Upper lobe of right lung (tissue), 1 donor: ENCODE measurements around the gene SFMBT2. TPM values are rescaled to one million over a fixed set of nuclear protein-coding genes. Genes with fewer than 3 reads are reported as not detected.
"Not testable (repeated sequence)": the region's sequence is repeated elsewhere in the genome, so short reads cannot be mapped to it uniquely, and the experiment has no call there.

Experiments used
- ATAC-seq: fragments of 200-7000 bp; cut with Tn5 transposase; one replicate; pipeline ENCODE4 v1.9.1; 2020; ENCODE audit warnings: mild to moderate bottlenecking, moderate library complexity
- DNase-seq: peaks from one replicate; pipeline ENCODE4 v3.0.0-alpha.2; 2020
- H3K27ac ChIP-seq: fragments of 200-600 bp; one replicate; pipeline ENCODE4 v1.8.0; 2022
- H3K27me3 ChIP-seq: fragments of 200-600 bp; one replicate; pipeline ENCODE4 v1.8.0; 2022; ENCODE audit warnings: mild to moderate bottlenecking
- H3K36me3 ChIP-seq: fragments of 200-600 bp; one replicate; pipeline ENCODE4 v1.8.0; 2022
- H3K4me1 ChIP-seq: fragments of 200-600 bp; one replicate; pipeline ENCODE4 v1.8.0; 2022
- H3K4me3 ChIP-seq: fragments of 200-600 bp; one replicate; pipeline ENCODE4 v1.8.0; 2022; ENCODE audit warnings: mild to moderate bottlenecking
- H3K9me3 ChIP-seq: fragments of 200-600 bp; one replicate; pipeline ENCODE4 v1.8.0; 2022
- CTCF ChIP-seq: fragments of 200-600 bp; IDR thresholded peaks from one replicate; pipeline ENCODE4 v1.8.0; 2022; ENCODE audit warnings: antibody characterized with exemption
- intact Hi-C: fragments of 100-400 bp; cut with DNase I; formaldehyde crosslinking; loops from one replicate; pipeline ENCODE4 v1.11.0; 2022
- total RNA-seq: library from RNA; stranded (reverse); fragmentation: NEBNext Ultra II Directional; extraction: Animal tissue kit (Norgen Biotek cat#: 25700); gene quantifications from one replicate; pipeline ENCODE4 v1.2.1, GENCODE V29; 2021
- donor health status: DM: no; HTN: yes; CAD: no; lungs with severe emphysema.

SFMBT2 gene
- total RNA-seq, 1 donor from 2014 or later, result 16.1 TPM

GRCh38 chr10:7189909-7190308 is 220.9 kb downstream of the SFMBT2 start:
- no peak overlapping the region for H3K27ac ChIP-seq
- intact Hi-C loops, result no loop called here
- TF ChIP-seq CTCF, result no peak
- no peaks in the 10 kb centered on the region for H3K36me3 ChIP-seq
- ATAC-seq (no peak), DNase-seq (no peak)
- H3K9me3 ChIP-seq, result no peaks in the 10 kb centered on the region
- H3K4me3 ChIP-seq, result no peak overlapping the region
- H3K4me1 ChIP-seq, result no peaks in the 10 kb centered on the region
- no peaks in the 10 kb centered on the region for H3K27me3 ChIP-seq

GRCh38 chr10:7188456-7189050 is 222.3 kb downstream of the SFMBT2 start:
- DNase-seq (no peak), ATAC-seq (no peak)
- intact Hi-C loops, result no loop called here
- Histone ChIP-seq H3K4me1 (no peaks in the 10 kb centered on the region), H3K36me3 (no peaks in the 10 kb centered on the region), H3K9me3 (no peaks in the 10 kb centered on the region), H3K27me3 (no peaks in the 10 kb centered on the region), H3K4me3 (no peak overlapping the region), H3K27ac (no peak overlapping the region)
- no peak for TF ChIP-seq CTCF

- DNase-seq (no peak), ATAC-seq (peak; percentile 18)
Observed at GRCh38 chr10:7186387-7187018, 224.3 kb downstream of the SFMBT2 start.

GRCh38 chr10:7185367-7185690 is 225.5 kb downstream of the SFMBT2 start:
- no peaks in the 10 kb centered on the region for H3K27me3 ChIP-seq
- H3K27ac ChIP-seq, result peak overlapping the region; percentile 31
- no peaks in the 10 kb centered on the region for H3K9me3 ChIP-seq

More at GRCh38 chr10:7186387-7187018, 224.3 kb downstream of the SFMBT2 start:
- no peak overlapping the region for H3K27ac ChIP-seq
- no peaks in the 10 kb centered on the region for H3K36me3 ChIP-seq
- H3K9me3 ChIP-seq, result no peaks in the 10 kb centered on the region
- H3K27me3 ChIP-seq, result no peaks in the 10 kb centered on the region
- intact Hi-C loops, result no loop called here
- no peak for TF ChIP-seq CTCF
- no peaks in the 10 kb centered on the region for H3K4me1 ChIP-seq
- no peak overlapping the region for H3K4me3 ChIP-seq

GRCh38 chr10:7184660-7185366 is 226.0 kb downstream of the SFMBT2 start:
- Histone ChIP-seq H3K36me3 (no peaks in the 10 kb centered on the region), H3K9me3 (no peaks in the 10 kb centered on the region), H3K27ac (peak overlapping the region; percentile 31), H3K4me1 (no peaks in the 10 kb centered on the region), H3K27me3 (no peaks in the 10 kb centered on the region), H3K4me3 (no peak overlapping the region)
- DNase-seq (no peak), ATAC-seq (peak; percentile 92)
- no peak for TF ChIP-seq CTCF
- intact Hi-C loops, result no loop called here

More at GRCh38 chr10:7185367-7185690, 225.5 kb downstream of the SFMBT2 start:
- no peaks in the 10 kb centered on the region for H3K36me3 ChIP-seq
- intact Hi-C loops, result no loop called here
- TF ChIP-seq CTCF, result no peak
- no peaks in the 10 kb centered on the region for H3K4me1 ChIP-seq
- no peak for ATAC-seq
- no peak for DNase-seq
- no peak overlapping the region for H3K4me3 ChIP-seq

GRCh38 chr10:7184116-7184515 is 226.7 kb downstream of the SFMBT2 start:
- H3K4me3 ChIP-seq, ATAC-seq, H3K4me1 ChIP-seq, H3K9me3 ChIP-seq, intact Hi-C loops, H3K27me3 ChIP-seq, DNase-seq, H3K27ac ChIP-seq, H3K36me3 ChIP-seq: not testable (repeated sequence)

GRCh38 chr10:7182327-7182726 is 228.5 kb downstream of the SFMBT2 start:
- H3K4me3 ChIP-seq, H3K36me3 ChIP-seq, intact Hi-C loops, H3K9me3 ChIP-seq, H3K27ac ChIP-seq, ATAC-seq, H3K4me1 ChIP-seq, H3K27me3 ChIP-seq, DNase-seq: not testable (repeated sequence)
